K562 (cell line): ENCODE measurements around the gene SDR42E2. TPM values are rescaled to one million over a fixed set of nuclear protein-coding genes. Genes with fewer than 3 reads are reported as not detected.

Experiments used
- CBFA2T3 ChIP-seq: fragments of 450-650 bp; IDR thresholded peaks from 2 replicates; pipeline ENCODE4 v1.6.1; 2017
- CBFB ChIP-seq: sonication (generic); formaldehyde crosslinking; IDR thresholded peaks from 2 replicates; pipeline ENCODE4 v1.4.0; 2020; ENCODE audit warnings: mild to moderate bottlenecking, missing genetic modification reagents
- CEBPG ChIP-seq, 3 experiments: fragments of 200-800 bp in 1 of 3; sonication (Bioruptor generic) in 1 of 3; sonication (generic) in 1 of 3; formaldehyde crosslinking in 1 of 3; IDR thresholded peaks in 2 of 3; conservative IDR thresholded peaks in 1 of 3; 2 replicates each; pipeline versions ENCODE4 v1.6.1 to v1.8.0; 2016 to 2022; ENCODE audit warnings: missing compliant biosample characterization in 2 of 3, missing genetic modification characterization in 2 of 3, mild to moderate bottlenecking in 1 of 3, missing genetic modification reagents in 1 of 3
- CREB1 ChIP-seq, 2 experiments: sonication (generic) in 1 of 2; formaldehyde crosslinking in 1 of 2; IDR thresholded peaks; 2 replicates each; pipeline versions ENCODE4 v1.6.1 to v1.8.0; 2012 to 2022; ENCODE audit warnings: inconsistent platforms in 1 of 2, mild to moderate bottlenecking in 1 of 2, missing genetic modification reagents in 1 of 2, moderate library complexity in 1 of 2
- E2F3 ChIP-seq: fragments of 250-450 bp; sonication (Bioruptor Pico); IDR thresholded peaks from 2 replicates; pipeline ENCODE4 v1.4.0; 2020; ENCODE audit warnings: mild to moderate bottlenecking
- EGR1 ChIP-seq: fragments of 450-650 bp; conservative IDR thresholded peaks from 2 replicates; pipeline ENCODE4 v1.6.1; 2017; ENCODE audit warnings: mild to moderate bottlenecking
- ELF1 ChIP-seq: fragments of 200-800 bp; sonication (Bioruptor generic); IDR thresholded peaks from 2 replicates; pipeline ENCODE4 v1.6.1; 2016; ENCODE audit warnings: missing genetic modification characterization, missing compliant biosample characterization
- EP300 ChIP-seq: IDR thresholded peaks from 2 replicates; pipeline ENCODE4 v1.6.1; 2012; ENCODE audit warnings: low read length, improper control_type of control experiment
- GTF2E2 ChIP-seq: fragments of 200-800 bp; sonication (Bioruptor generic); IDR thresholded peaks from 2 replicates; pipeline ENCODE4 v1.6.1; 2016; ENCODE audit warnings: missing genetic modification characterization, missing compliant biosample characterization
- KAT7 ChIP-seq: sonication (generic); formaldehyde crosslinking; IDR thresholded peaks from 2 replicates; pipeline ENCODE4 v1.8.0; 2022; ENCODE audit warnings: missing genetic modification reagents, mild to moderate bottlenecking, borderline replicate concordance
- KDM2B ChIP-seq: fragments of 250-450 bp; sonication (Bioruptor Pico); IDR thresholded peaks from 2 replicates; pipeline ENCODE4 v1.8.0; 2021; ENCODE audit warnings: mild to moderate bottlenecking, moderate library complexity
- MCM3 ChIP-seq: fragments of 450-650 bp; IDR thresholded peaks from 2 replicates; pipeline ENCODE4 v1.6.1; 2016
- NR2C2 ChIP-seq, 2 experiments: fragments of 200-800 bp in 1 of 2; sonication (Bioruptor generic) in 1 of 2; sonication (generic) in 1 of 2; formaldehyde crosslinking in 1 of 2; IDR thresholded peaks; 2 replicates each; pipeline versions ENCODE4 v1.6.1 to v1.8.0; 2016 to 2022; ENCODE audit warnings: mild to moderate bottlenecking in 1 of 2, missing compliant biosample characterization in 1 of 2, missing genetic modification characterization in 1 of 2, missing genetic modification reagents in 1 of 2
- NRF1 ChIP-seq, 2 experiments: fragments of 450-650 bp; IDR thresholded peaks in 1 of 2; conservative IDR thresholded peaks in 1 of 2; 2 replicates each; pipeline ENCODE4 v1.6.1; 2014; ENCODE audit warnings: mild to moderate bottlenecking in 2 of 2
- POLR2B ChIP-seq: fragments of 450-650 bp; IDR thresholded peaks from 2 replicates; pipeline ENCODE4 v1.6.1; 2018; ENCODE audit warnings: low read depth; ENCODE audit not compliant: partially characterized antibody
- SMARCE1 ChIP-seq: fragments of 450-650 bp; IDR thresholded peaks from 2 replicates; pipeline ENCODE4 v1.7.1; 2016; ENCODE audit warnings: mild to moderate bottlenecking
- XRCC5 ChIP-seq: fragments of 200-400 bp; formaldehyde crosslinking; IDR thresholded peaks from 2 replicates; pipeline ENCODE4 v1.6.1; 2017; ENCODE audit warnings: low read depth, mild to moderate bottlenecking, low read length
- ZBTB1 ChIP-seq: sonication (generic); formaldehyde crosslinking; IDR thresholded peaks from 2 replicates; pipeline ENCODE4 v1.8.1; 2023; ENCODE audit warnings: missing genetic modification reagents, low read depth, mild to moderate bottlenecking, borderline replicate concordance
- ZBTB17 ChIP-seq: fragments of 450-650 bp; formaldehyde crosslinking; IDR thresholded peaks from 2 replicates; pipeline ENCODE4 v1.4.0; 2020; ENCODE audit warnings: mild to moderate bottlenecking
- ZNF175 ChIP-seq: fragments of 200-800 bp; sonication (Bioruptor generic); IDR thresholded peaks from 2 replicates; pipeline ENCODE4 v1.6.1; 2016; ENCODE audit warnings: low read depth, mild to moderate bottlenecking, missing genetic modification characterization, missing compliant biosample characterization
- polyA plus RNA-seq, 8 experiments: library from polyadenylated mRNA; depleted of rRNA in 4 of 8; stranded (reverse) in 5 of 8; unstranded in 3 of 8; fragments of >200 nt; fragmentation: Nextera tagmentation in 2 of 8; fragmentation: Illumina TruSeq in 1 of 8; extraction: Ambion mirVana in 2 of 8; extraction: Trizol in 1 of 8; gene quantifications; 2 replicates each; pipeline versions ENCODE4 v1.2.1 to v1.2.3, GENCODE V29; 2011 to 2014; ENCODE audit warnings: inconsistent platforms in 1 of 8, missing spikeins in 1 of 8
- total RNA-seq, 7 experiments: library from RNA; depleted of rRNA in 6 of 7; stranded (reverse); fragments of >200 nt in 6 of 7; fragmentation: Illumina TruSeq in 2 of 7; extraction: Trizol in 2 of 7; gene quantifications; 2 replicates each; pipeline versions ENCODE4 v1.2.1 to v1.2.3, GENCODE V29; 2011 to 2021; ENCODE audit warnings: low replicate concordance in 1 of 7
- TF ChIP-seq, protein P1 (sequence below), 3 experiments: IDR thresholded peaks in 2 of 3; conservative IDR thresholded peaks in 1 of 3; 2 replicates each; pipeline ENCODE4 v1.5.1; 2011 to 2012; ENCODE audit warnings: low read length in 3 of 3, mild to moderate bottlenecking in 3 of 3, control low read depth in 2 of 3, improper control_type of control experiment in 1 of 3, inconsistent platforms in 1 of 3, low read depth in 1 of 3, mixed read lengths in 1 of 3, moderate library complexity in 1 of 3; ENCODE audit not compliant: insufficient read depth in 2 of 3
- TF ChIP-seq, protein P2 (sequence below): sonication (generic); formaldehyde crosslinking; IDR thresholded peaks from 2 replicates; pipeline ENCODE4 v1.8.0; 2022; ENCODE audit warnings: mild to moderate bottlenecking, low read depth, missing genetic modification reagents
- TF ChIP-seq, protein P3 (sequence below), 2 experiments: fragments of 450-650 bp in 1 of 2; sonication (generic) in 1 of 2; formaldehyde crosslinking in 1 of 2; IDR thresholded peaks in 1 of 2; conservative IDR thresholded peaks in 1 of 2; 2 replicates each; pipeline versions ENCODE4 v1.6.1 to v1.8.1; 2016 to 2023; ENCODE audit warnings: mild to moderate bottlenecking in 2 of 2, moderate library complexity in 2 of 2, inconsistent platforms in 1 of 2, missing genetic modification reagents in 1 of 2

The SDR42E2 gene
- total and polyA plus RNA-seq, 9 of the 15 experiments (the other 6 are each of a cell fraction or from before 2014, with no cell fraction given): 0.03 to 0.07 (median 0.04) TPM; not detected in 4

GRCh38 chr16:22190081-22190775, 27.9 kb downstream of the SDR42E2 start (continued):
- TF ChIP-seq, protein P1, sequence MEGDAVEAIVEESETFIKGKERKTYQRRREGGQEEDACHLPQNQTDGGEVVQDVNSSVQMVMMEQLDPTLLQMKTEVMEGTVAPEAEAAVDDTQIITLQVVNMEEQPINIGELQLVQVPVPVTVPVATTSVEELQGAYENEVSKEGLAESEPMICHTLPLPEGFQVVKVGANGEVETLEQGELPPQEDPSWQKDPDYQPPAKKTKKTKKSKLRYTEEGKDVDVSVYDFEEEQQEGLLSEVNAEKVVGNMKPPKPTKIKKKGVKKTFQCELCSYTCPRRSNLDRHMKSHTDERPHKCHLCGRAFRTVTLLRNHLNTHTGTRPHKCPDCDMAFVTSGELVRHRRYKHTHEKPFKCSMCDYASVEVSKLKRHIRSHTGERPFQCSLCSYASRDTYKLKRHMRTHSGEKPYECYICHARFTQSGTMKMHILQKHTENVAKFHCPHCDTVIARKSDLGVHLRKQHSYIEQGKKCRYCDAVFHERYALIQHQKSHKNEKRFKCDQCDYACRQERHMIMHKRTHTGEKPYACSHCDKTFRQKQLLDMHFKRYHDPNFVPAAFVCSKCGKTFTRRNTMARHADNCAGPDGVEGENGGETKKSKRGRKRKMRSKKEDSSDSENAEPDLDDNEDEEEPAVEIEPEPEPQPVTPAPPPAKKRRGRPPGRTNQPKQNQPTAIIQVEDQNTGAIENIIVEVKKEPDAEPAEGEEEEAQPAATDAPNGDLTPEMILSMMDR (IDR thresholded peaks at IDR 0.05 in 2 of 3, conservative IDR thresholded peaks at IDR 0.05 in 1 of 3; ENCODE audit: insufficient read depth in 2 of 3, low read depth in 1 of 3, low read length in 3 of 3): peak in 1 of 3 experiments; percentile 44; a peak in 2 of 6 replicates
- TF ChIP-seq GTF2E2 (tag): no peak
- TF ChIP-seq KAT7 (CRISPR knock-in tag): no peak
- peak; percentile 11; the same call in 1 of the 2 replicates for TF ChIP-seq ZBTB17
- no peak for TF ChIP-seq E2F3 (CRISPR knock-in tag)
- TF ChIP-seq, protein P2, sequence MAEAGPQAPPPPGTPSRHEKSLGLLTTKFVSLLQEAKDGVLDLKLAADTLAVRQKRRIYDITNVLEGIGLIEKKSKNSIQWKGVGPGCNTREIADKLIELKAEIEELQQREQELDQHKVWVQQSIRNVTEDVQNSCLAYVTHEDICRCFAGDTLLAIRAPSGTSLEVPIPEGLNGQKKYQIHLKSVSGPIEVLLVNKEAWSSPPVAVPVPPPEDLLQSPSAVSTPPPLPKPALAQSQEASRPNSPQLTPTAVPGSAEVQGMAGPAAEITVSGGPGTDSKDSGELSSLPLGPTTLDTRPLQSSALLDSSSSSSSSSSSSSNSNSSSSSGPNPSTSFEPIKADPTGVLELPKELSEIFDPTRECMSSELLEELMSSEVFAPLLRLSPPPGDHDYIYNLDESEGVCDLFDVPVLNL: 0 out of 2 replicates have a peak, but pooled peaks have one; percentile 24
- TF ChIP-seq CBFA2T3: no peak
- no peak for TF ChIP-seq CEBPG (CRISPR knock-in tag; IDR thresholded peaks at IDR 0.05)
- no peak for TF ChIP-seq CEBPG (tag; conservative IDR thresholded peaks at IDR 0.05 in 1 of 2, IDR thresholded peaks at IDR 0.05 in 1 of 2)
- no peak for TF ChIP-seq XRCC5
- TF ChIP-seq KDM2B (CRISPR knock-in tag): 0 out of 2 replicates have a peak, but pooled peaks have one; percentile 11
- no peak for TF ChIP-seq MCM3
- no peak for TF ChIP-seq SMARCE1
- TF ChIP-seq ZNF175 (CRISPR knock-in tag): no peak
- TF ChIP-seq ELF1 (tag): peak; percentile 17; the same call in 1 of the 2 replicates
- TF ChIP-seq NR2C2 (CRISPR knock-in tag; IDR thresholded peaks at IDR 0.05): 0 out of 2 replicates have a peak, but pooled peaks have one; percentile 28
- no peak for TF ChIP-seq NR2C2 (tag; IDR thresholded peaks at IDR 0.05)
- no peak for TF ChIP-seq POLR2B
- peak; percentile 98 for TF ChIP-seq EGR1
- TF ChIP-seq ZBTB1: 0 out of 2 replicates have a peak, but pooled peaks have one; percentile 25
- TF ChIP-seq EP300: no peak
- TF ChIP-seq NRF1 (conservative IDR thresholded peaks at IDR 0.05 in 1 of 2, IDR thresholded peaks at IDR 0.05 in 1 of 2): peak; percentile 71 to 77
- TF ChIP-seq CBFB (CRISPR knock-in tag): no peak
- no peak for TF ChIP-seq CREB1 (IDR thresholded peaks at IDR 0.05)
- peak; percentile 50; the same call in 1 of the 2 replicates for TF ChIP-seq CREB1 (CRISPR knock-in tag; IDR thresholded peaks at IDR 0.05)
- TF ChIP-seq, protein P3, sequence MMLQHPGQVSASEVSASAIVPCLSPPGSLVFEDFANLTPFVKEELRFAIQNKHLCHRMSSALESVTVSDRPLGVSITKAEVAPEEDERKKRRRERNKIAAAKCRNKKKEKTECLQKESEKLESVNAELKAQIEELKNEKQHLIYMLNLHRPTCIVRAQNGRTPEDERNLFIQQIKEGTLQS (IDR thresholded peaks at IDR 0.05): no peak
- TF ChIP-seq, protein P3 (CRISPR knock-in tag; conservative IDR thresholded peaks at IDR 0.05): no peak
